Endothelial cell of umbilical vein (primary cell): ENCODE results near the gene GAD2.

Experiments used
- CTCF ChIP-seq, 2 donors: IDR thresholded peaks; 1 replicate in 1 of 2; 2 replicates in 1 of 2; pipeline ENCODE4 v1.5.1; 2011; ENCODE audit warnings: low read length in 2 of 2, mild to moderate bottlenecking in 2 of 2, moderate library complexity in 2 of 2, control low read depth in 1 of 2, inconsistent platforms in 1 of 2, low read depth in 1 of 2; ENCODE audit not compliant: insufficient read depth in 1 of 2; ENCODE audit errors: extremely low read depth in 1 of 2
- EZH2 ChIP-seq: IDR thresholded peaks from 2 replicates; pipeline ENCODE4 v1.6.1; 2012; ENCODE audit warnings: borderline replicate concordance, low read depth, mild to moderate bottlenecking, moderate library complexity, low read length, inconsistent platforms; ENCODE audit not compliant: severe bottlenecking
- FOS ChIP-seq: IDR thresholded peaks from 2 replicates; pipeline ENCODE4 v1.6.1; 2011; ENCODE audit warnings: mild to moderate bottlenecking, low read length, moderate library complexity, borderline replicate concordance; ENCODE audit not compliant: insufficient read depth
- JUN ChIP-seq: IDR thresholded peaks from 2 replicates; pipeline ENCODE4 v1.6.1; 2011; ENCODE audit warnings: borderline replicate concordance, low read depth; ENCODE audit not compliant: insufficient read length, insufficient read depth
- MAX ChIP-seq: IDR thresholded peaks from 2 replicates; pipeline ENCODE4 v1.6.1; 2011; ENCODE audit not compliant: insufficient read depth, insufficient read length
- POLR2A ChIP-seq: IDR thresholded peaks from 2 replicates; pipeline ENCODE4 v1.6.1; 2012; ENCODE audit warnings: low read depth, mild to moderate bottlenecking, control low read depth, low read length
- POLR2AphosphoS5 ChIP-seq: IDR thresholded peaks from 2 replicates; pipeline ENCODE4 v1.6.1; 2012; ENCODE audit warnings: low read depth, mild to moderate bottlenecking, control low read depth, low read length, moderate library complexity; ENCODE audit not compliant: insufficient read depth

- TF ChIP-seq MAX = no peak
- no peak for TF ChIP-seq EZH2
- no peak for TF ChIP-seq POLR2A
- no peak for TF ChIP-seq CTCF (IDR thresholded peaks at IDR 0.05; ENCODE audit: extremely low read depth in 1 of 2, insufficient read depth in 1 of 2, low read depth in 1 of 2, low read length in 2 of 2)
- TF ChIP-seq POLR2AphosphoS5 = no peak
- TF ChIP-seq JUN = no peak
- TF ChIP-seq FOS = no peak
These were observed 18.5 kb upstream of the GAD2 start for GRCh38 chr10:26198119-26198518.
